Thyroid gland (tissue), 4 donors: ENCODE results near the gene SLC6A17.

Experiments used
- CTCF ChIP-seq, 6 experiments: fragments of 200-600 bp in 3 of 6; fragments of 450-650 bp in 3 of 6; sonication (generic) in 3 of 6; IDR thresholded peaks; one replicate each; pipeline ENCODE4 v1.5.1; 2016 to 2019; ENCODE audit warnings: antibody characterized with exemption in 6 of 6, mild to moderate bottlenecking in 2 of 6, inconsistent platforms in 1 of 6, moderate library complexity in 1 of 6
- POLR2A ChIP-seq, 2 donors: fragments of 450-650 bp; IDR thresholded peaks; one replicate each; pipeline ENCODE4 v1.6.1; 2017; ENCODE audit warnings: antibody characterized with exemption in 2 of 2, mild to moderate bottlenecking in 2 of 2, moderate library complexity in 1 of 2

GRCh38 chr1:110213143-110213540 is 62.8 kb downstream of the SLC6A17 start:
- TF ChIP-seq CTCF (IDR thresholded peaks at IDR 0.05) (no peak), POLR2A (IDR thresholded peaks at IDR 0.05) (no peak)
